AG10803 (cell line): ENCODE measurements around the gene MRGPRX2.

Experiments
- DNase-seq: peaks from one replicate; pipeline ENCODE4 v3.0.0; 2010; ENCODE audit warnings: low read depth
- H3K4me3 ChIP-seq: 2 replicates; pipeline ENCODE4 v1.5.1; 2011; ENCODE audit warnings: mild to moderate bottlenecking, low read length, control low read depth
- TF ChIP-seq, protein P1 (sequence below): conservative IDR thresholded peaks from 2 replicates; pipeline ENCODE4 v1.5.1; 2011; ENCODE audit warnings: mild to moderate bottlenecking, low read length, control low read depth, inconsistent platforms

Gene MRGPRX2

DNA sequence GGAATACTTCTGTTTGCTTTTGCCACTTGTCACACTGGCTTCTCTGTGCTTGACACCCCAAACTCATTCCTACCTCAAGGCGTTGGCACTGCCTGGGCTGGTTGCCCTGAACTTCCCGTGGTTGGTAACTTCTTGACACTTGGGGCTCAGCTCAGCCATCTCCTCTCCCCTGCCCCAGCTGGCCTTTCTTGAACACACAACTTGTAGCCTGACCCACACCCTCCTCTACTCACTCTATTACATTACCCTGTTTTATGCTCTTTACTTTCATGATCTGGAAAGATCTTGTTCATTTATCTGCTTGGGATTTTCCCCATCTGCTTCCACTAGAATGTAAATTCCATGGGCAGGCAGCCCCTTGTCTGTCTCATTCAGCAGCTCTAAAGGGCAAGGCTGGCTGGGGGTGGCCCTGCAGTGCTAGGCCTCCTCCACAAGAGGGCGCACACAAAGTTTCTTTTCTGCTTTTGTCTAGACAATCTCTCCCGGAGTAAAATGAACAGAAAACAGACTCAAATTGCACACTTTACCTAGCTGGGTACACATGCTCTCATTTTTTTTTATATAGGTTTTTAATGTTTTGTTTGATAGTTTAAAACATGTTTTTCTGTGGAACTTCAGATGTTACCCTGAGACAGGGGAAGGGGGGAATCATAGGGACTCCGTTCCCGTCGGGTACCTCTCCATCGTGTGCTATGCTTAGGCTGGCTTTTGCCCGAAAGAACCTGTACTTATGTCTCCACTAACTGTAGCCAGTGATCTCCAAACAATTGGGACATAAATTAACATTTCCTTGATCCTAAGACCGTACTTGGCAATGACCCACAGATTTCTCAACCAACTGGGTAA is 16.4 kb upstream of the MRGPRX2 start:
- no peak overlapping the region for H3K4me3 ChIP-seq
- TF ChIP-seq, protein P1, sequence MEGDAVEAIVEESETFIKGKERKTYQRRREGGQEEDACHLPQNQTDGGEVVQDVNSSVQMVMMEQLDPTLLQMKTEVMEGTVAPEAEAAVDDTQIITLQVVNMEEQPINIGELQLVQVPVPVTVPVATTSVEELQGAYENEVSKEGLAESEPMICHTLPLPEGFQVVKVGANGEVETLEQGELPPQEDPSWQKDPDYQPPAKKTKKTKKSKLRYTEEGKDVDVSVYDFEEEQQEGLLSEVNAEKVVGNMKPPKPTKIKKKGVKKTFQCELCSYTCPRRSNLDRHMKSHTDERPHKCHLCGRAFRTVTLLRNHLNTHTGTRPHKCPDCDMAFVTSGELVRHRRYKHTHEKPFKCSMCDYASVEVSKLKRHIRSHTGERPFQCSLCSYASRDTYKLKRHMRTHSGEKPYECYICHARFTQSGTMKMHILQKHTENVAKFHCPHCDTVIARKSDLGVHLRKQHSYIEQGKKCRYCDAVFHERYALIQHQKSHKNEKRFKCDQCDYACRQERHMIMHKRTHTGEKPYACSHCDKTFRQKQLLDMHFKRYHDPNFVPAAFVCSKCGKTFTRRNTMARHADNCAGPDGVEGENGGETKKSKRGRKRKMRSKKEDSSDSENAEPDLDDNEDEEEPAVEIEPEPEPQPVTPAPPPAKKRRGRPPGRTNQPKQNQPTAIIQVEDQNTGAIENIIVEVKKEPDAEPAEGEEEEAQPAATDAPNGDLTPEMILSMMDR = peak; percentile 94
- peak; percentile 34 for DNase-seq

DNA sequence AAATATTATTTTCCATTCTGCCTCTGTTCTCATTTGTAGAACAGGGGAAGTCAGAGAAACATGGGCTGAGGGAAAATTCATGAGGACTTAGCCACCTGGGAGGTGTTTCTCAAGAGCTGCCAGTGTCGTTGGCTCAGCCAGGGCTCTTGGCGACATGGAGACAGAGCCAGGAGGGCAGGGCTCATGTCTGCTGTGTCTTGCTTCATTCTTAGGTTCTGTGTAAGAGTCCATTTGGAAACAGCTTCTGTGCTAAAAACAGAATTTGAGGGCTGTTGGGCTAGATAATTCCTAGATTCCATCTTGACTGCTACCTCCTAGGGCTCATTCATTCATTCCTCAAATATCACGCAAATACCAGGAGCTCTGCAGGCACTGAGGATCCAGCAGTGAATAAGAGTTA is 15.1 kb upstream of the MRGPRX2 start:
- no peak overlapping the region for H3K4me3 ChIP-seq
- peak; percentile 32 for DNase-seq
- TF ChIP-seq, protein P1 = no peak

DNA sequence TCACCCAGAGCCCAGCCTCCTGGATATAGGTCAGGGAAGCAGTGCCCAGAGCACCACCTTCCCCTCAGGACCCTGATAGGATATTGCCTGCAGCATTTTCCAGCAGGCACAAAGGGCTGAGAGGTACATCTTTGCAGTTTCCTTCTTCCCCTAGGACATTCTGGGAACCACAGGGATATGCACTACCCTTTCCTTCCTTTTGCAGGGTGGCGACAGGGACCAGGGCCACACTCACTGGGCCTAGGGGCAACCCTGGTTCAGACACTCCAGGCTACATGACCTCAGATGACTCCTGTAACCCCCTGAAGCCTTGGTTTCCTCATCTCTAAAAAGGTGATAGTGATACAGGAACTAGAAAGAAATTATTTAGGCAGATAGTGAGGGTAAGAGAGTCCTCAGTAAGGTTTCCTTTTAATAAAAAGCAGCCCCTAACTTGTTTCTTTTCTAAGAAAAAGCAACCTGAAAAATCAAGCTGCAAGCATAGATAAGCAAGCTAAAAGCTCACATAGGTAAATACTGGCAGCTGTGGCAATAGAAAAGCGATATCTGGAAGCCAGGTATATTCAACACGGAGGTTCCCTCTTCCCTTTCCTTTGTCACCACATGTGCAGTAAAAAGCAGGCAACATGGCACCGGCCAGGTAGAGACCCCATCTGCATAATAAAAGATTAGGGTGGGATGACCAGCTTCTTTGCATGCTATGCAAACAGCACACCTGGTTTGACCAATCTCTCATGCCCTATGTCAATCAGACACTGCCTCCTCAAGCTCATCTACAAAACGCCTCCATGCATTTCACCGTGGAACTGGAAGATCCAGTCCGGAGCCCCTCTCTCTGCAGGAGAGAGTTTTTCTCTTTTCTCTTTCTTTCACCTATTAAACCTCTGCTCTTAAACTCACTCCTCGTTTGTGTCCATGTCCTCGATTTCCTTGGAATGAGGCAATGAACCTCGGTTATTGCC is 13.2 kb upstream of the MRGPRX2 start:
- no peak for DNase-seq
- TF ChIP-seq, protein P1 = no peak
- H3K4me3 ChIP-seq = no peak overlapping the region

DNA sequence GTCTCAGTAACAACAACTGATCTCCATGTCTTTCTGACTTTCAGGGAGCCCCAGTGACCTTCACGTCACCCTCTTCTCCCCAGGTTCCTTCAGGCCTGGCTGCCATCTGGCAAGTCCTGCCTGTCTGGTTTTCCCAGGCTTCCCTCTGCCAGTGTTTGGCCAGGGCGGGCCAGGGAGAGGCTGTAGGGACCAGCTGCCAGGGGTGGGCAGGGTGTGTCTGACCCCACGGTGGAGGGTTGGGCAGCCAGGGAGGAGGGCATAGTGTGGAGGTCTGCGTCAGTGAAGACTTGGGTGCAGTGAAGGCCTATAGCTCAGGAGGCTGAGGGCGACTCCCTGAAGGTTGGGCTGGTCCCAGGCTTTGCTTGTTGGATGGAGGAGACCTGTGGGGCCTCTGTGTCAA is 11.9 kb upstream of the MRGPRX2 start:
- H3K4me3 ChIP-seq = no peak overlapping the region
- TF ChIP-seq, protein P1 = no peak
- DNase-seq = no peak

DNA sequence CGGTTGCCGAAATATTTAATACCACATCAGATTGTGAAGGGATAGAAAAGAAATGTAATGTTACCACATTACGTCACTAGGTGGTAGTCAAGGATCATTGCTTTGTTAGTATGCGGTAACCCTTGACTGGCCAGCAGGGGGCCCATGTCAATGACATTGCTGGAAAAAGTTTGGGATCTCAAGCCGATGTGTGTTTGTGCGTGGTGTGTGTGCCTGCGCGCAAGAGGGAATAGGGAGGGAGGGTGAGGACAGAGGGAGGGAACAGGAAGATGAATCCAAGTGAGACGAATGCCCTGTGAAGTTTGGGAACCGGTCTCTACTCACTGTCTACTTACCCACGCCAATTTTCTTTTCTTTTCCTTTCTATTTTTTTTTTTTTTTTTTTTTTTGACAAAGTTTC is 10.7 kb upstream of the MRGPRX2 start:
- peak overlapping the region; percentile 40 for H3K4me3 ChIP-seq
- TF ChIP-seq, protein P1 = peak; percentile 99
- peak; percentile 86 for DNase-seq

DNA sequence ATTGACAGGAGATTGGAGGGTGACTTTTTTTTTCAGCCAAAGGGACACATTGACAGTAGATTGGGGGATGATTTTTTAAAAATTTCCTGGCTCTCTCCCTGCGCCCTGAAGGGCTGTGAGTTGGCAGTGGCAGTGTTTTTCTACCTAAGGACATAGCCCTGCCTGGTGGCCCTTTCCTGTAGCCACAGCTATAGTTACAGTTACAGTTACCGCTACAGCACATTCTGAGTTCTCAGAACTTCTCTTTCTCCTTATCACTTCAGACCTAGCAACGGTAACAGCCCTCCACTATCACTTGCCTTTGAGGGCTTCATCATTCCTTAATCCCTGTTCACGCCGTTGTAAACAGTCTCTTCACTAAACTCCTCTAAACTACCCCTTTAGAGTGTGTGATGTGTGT is 684 bp downstream of the MRGPRX2 start:
- no peak overlapping the region for H3K4me3 ChIP-seq
- TF ChIP-seq, protein P1 = no peak
- no peak for DNase-seq

DNA sequence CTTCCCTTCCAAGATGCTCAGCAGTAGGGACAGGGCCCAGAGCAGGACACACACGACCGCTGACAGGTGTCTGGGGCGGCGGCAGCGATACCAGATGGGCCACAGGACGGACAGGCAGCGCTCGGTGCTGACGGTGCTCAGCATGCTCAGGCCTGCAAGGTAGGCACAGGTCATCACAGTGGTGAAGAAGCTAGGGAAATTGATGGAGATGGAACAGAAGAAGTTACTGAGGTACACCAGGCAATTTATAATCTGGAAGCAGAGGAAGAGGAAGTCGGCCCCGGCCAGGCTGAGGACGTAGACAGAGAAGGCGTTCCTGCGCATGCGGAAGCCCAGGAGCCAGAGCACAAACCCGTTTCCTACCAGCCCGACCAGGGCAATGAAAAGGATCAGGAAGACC is 4.6 kb downstream of the MRGPRX2 start:
- H3K4me3 ChIP-seq = no peak overlapping the region
- TF ChIP-seq, protein P1 = no peak
- DNase-seq = no peak
